Left lung (tissue), 10 donors: ENCODE measurements around the gene ZNF536. TPM values are rescaled to one million over a fixed set of nuclear protein-coding genes. Genes with fewer than 3 reads are reported as not detected.

Source experiments
- ATAC-seq: fragments of 200-7000 bp; cut with Tn5 transposase; one replicate; pipeline ENCODE4 v1.9.1; 2020; ENCODE audit warnings: moderate library complexity
- DNase-seq, 4 donors: peaks; one replicate each; pipeline ENCODE4 v3.0.0-alpha.2; 2013 to 2020
- H3K27ac ChIP-seq, 2 donors: fragments of 200-600 bp; sonication (generic) in 1 of 2; one replicate each; pipeline versions ENCODE4 v1.5.0 to v1.8.0; 2020 to 2021
- H3K27me3 ChIP-seq, 2 donors: fragments of 200-600 bp; sonication (generic) in 1 of 2; one replicate each; pipeline versions ENCODE4 v1.5.0 to v1.8.0; 2020 to 2021
- H3K36me3 ChIP-seq, 2 donors: fragments of 200-600 bp; sonication (generic) in 1 of 2; one replicate each; pipeline versions ENCODE4 v1.5.0 to v1.8.0; 2020 to 2021
- H3K4me1 ChIP-seq, 2 donors: fragments of 200-600 bp; one replicate each; pipeline ENCODE4 v1.8.0; 2021
- H3K4me3 ChIP-seq, 2 donors: fragments of 200-600 bp; sonication (generic) in 1 of 2; one replicate each; pipeline versions ENCODE4 v1.5.0 to v1.8.0; 2020 to 2021; ENCODE audit warnings: mild to moderate bottlenecking in 1 of 2
- H3K9me3 ChIP-seq, 2 donors: fragments of 200-600 bp; sonication (generic) in 1 of 2; one replicate each; pipeline versions ENCODE4 v1.5.0 to v1.8.0; 2020 to 2021
- intact Hi-C, 2 donors: fragments of 100-400 bp; cut with DNase I; formaldehyde crosslinking; loops; one replicate each; pipeline versions ENCODE4 v1.11.2 to v1.14.2; 2022
- polyA plus RNA-seq, 6 donors: library from polyadenylated mRNA; unstranded; fragments of 120-200 nt; gene quantifications; one replicate each; pipeline ENCODE4 v1.2.1, GENCODE V29; 2013; ENCODE audit not compliant: insufficient read length in 6 of 6
- total RNA-seq, 2 donors: library from RNA; stranded (reverse); fragmentation: NEBNext Ultra II Directional; extraction: Animal tissue kit (Norgen Biotek cat#: 25700); gene quantifications; one replicate each; pipeline ENCODE4 v1.2.1, GENCODE V29; 2021
- TF ChIP-seq, protein P1 (sequence below), 2 donors: fragments of 200-600 bp; sonication (generic) in 1 of 2; IDR thresholded peaks; one replicate each; pipeline versions ENCODE4 v1.5.0 to v1.8.0; 2021; ENCODE audit warnings: antibody characterized with exemption in 2 of 2
- donor health status: DM: no; HTN: yes; CAD: no.
- donor health status: DM: no; HTN: no; CAD: no.

Gene ZNF536
- total and polyA plus RNA-seq, 8 donors, result 0.50 to 6.5 (median 3.6) TPM

GRCh38 chr19:30349131-30349730, 23.0 kb upstream of the ZNF536 start:
- intact Hi-C loops, result no loop called here
- no peaks in the 10 kb centered on the region for H3K4me1 ChIP-seq
- peaks cover 0 to 7% of the 10 kb centered on the region in 2 donors for H3K27me3 ChIP-seq
- no peak overlapping the region for H3K27ac ChIP-seq
- TF ChIP-seq, protein P1, sequence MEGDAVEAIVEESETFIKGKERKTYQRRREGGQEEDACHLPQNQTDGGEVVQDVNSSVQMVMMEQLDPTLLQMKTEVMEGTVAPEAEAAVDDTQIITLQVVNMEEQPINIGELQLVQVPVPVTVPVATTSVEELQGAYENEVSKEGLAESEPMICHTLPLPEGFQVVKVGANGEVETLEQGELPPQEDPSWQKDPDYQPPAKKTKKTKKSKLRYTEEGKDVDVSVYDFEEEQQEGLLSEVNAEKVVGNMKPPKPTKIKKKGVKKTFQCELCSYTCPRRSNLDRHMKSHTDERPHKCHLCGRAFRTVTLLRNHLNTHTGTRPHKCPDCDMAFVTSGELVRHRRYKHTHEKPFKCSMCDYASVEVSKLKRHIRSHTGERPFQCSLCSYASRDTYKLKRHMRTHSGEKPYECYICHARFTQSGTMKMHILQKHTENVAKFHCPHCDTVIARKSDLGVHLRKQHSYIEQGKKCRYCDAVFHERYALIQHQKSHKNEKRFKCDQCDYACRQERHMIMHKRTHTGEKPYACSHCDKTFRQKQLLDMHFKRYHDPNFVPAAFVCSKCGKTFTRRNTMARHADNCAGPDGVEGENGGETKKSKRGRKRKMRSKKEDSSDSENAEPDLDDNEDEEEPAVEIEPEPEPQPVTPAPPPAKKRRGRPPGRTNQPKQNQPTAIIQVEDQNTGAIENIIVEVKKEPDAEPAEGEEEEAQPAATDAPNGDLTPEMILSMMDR (IDR thresholded peaks at IDR 0.05), result no peak
- H3K36me3 ChIP-seq, result no peaks in the 10 kb centered on the region
- H3K9me3 ChIP-seq, result no peaks in the 10 kb centered on the region
- H3K4me3 ChIP-seq, result no peak overlapping the region
- DNase-seq (no peak), ATAC-seq (no peak)

DNA sequence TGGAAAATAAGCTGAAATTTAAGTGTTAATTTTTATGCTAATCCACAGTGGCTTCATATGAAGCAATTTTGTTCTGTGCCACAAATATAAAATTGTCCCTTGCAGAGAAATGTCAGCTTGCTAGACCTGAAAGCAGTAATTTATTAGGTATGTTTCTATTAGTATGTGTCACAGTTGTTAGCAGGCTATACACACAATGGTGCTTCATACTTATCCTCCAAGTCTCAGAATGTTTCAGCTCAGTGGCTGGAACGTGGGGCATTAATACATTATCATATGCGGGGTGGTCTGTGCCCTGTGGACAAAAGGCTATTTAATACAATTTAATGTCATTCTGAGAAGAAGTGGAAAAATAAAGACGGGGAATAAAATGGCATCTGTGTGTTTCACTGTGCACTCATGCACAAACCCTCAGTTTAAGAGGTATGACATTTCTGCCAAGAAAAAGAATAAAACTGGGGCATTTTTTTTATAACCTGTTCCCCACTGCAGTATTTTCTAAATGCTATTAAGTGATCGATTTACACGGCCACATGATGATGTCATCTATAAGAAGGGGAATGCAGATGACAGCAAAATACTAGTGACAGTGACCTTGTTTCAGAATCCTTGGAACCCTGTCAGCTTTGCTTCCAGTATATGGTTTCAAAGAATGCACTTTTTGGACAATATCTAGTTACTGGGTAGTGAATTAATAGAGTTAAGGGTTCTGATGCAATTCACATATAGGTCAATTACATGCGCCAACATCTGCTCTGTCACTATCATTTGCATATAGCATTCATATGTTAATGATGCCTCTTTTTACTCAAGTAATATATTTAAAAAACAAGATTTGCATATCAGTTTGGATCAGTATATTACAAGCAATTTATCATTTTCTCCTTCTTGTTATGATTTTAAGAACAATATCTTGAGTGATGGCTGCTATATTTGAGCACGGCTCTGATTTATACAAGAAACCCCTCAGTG, 21.2 kb upstream of the ZNF536 start:
- H3K27me3 ChIP-seq, result peaks cover 0 to 7% of the 10 kb centered on the region in 2 donors
- H3K9me3 ChIP-seq, result no peaks in the 10 kb centered on the region
- ATAC-seq, result no peak
- H3K4me1 ChIP-seq, result no peaks in the 10 kb centered on the region
- no peak overlapping the region for H3K4me3 ChIP-seq
- intact Hi-C loops, result no loop called here
- no peak for DNase-seq
- TF ChIP-seq, protein P1 (IDR thresholded peaks at IDR 0.05), result no peak
- no peaks in the 10 kb centered on the region for H3K36me3 ChIP-seq
- H3K27ac ChIP-seq, result no peak overlapping the region

DNA sequence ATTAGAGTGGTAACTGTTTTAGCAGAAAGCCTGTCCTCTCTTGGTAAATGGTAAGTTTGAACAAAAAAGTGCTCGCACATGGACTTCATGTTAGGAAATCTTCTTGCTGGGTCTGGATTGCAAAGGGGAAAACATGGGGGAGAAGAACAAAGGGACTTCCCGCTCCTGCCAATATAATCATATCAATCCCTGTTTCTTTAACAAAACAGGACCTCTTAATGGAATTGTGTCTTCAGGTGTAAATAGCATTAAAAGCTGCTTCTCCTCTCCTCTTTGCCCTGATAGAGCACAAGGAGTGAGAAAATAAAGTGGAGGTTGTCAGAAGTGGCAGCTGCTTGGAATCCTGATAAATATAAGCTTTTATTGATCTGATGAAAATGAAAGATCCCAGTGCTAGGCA, 20.4 kb upstream of the ZNF536 start:
- ATAC-seq, result no peak
- intact Hi-C loops, result no loop called here
- Histone ChIP-seq H3K4me3 (no peak overlapping the region), H3K9me3 (no peaks in the 10 kb centered on the region), H3K36me3 (no peaks in the 10 kb centered on the region), H3K4me1 (no peaks in the 10 kb centered on the region), H3K27ac (no peak overlapping the region), H3K27me3 (peaks cover 0 to 7% of the 10 kb centered on the region in 2 donors)
- TF ChIP-seq, protein P1 (IDR thresholded peaks at IDR 0.05), result no peak
- no peak for DNase-seq

DNA sequence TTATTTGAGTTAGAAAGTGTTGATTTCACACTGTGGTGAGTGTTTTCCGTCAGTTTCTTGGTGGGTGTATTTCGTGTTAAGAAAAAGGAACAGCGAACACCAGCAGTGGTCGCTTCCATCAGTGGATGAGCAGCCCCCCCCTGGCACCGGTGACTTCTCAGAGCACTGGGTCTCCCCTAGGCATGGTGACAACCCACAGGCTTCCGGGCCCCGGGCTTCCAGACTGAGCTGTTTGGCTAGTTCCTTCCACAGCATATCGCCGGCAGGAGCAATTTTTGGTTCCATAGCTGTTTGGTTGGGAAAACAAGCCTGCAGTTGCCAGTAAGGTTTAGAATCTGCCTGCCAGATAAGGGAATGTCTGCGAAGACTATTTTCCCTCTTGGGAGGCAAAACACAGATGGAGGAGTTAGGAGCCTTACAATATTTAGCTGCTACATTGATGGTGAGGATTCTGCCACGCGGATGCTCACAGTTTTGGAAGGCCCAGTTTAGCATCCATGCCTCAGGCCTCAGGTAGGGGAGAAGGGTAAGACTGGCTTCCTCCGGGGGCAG, 18.7 kb upstream of the ZNF536 start:
- H3K4me3 ChIP-seq, result no peak overlapping the region
- intact Hi-C loops, result no loop called here

More for the DNA sequence above, 18.7 kb upstream of the ZNF536 start:
- Histone ChIP-seq H3K27me3 (no peaks in the 10 kb centered on the region), H3K27ac (no peak overlapping the region), H3K36me3 (no peaks in the 10 kb centered on the region), H3K9me3 (no peaks in the 10 kb centered on the region), H3K4me1 (no peaks in the 10 kb centered on the region)
- TF ChIP-seq, protein P1 (IDR thresholded peaks at IDR 0.05), result no peak
- ATAC-seq (no peak), DNase-seq (no peak)
